HG03457 (cell line): ENCODE data around the gene SPACDR.
"Not testable (repeated sequence)": the region's sequence is repeated elsewhere in the genome, so short reads cannot be mapped to it uniquely, and the experiment has no call there.

ENCODE experiments used
- ATAC-seq: cut with Tn5 transposase; IDR thresholded peaks from one replicate; pipeline ENCODE4 v1.9.1; 2021; ENCODE audit warnings: moderate number of reproducible peaks; ENCODE audit not compliant: unreplicated experiment

The SPACDR gene

GRCh38 chr7:100464210-100464660 is at the start of gene SPACDR:
SPACDR (minus strand) TSS chr7:100464260; CDS start chr7:100464025, 235 bp downstream.
- ATAC-seq: no peak

GRCh38 chr7:100513212-100513810 is 49.3 kb upstream of the SPACDR start:
- no peak for ATAC-seq

- ATAC-seq: no peak
Measured at GRCh38 chr7:100510437-100511239, 46.6 kb upstream of the SPACDR start.

GRCh38 chr7:100509231-100509630 is 45.2 kb upstream of the SPACDR start:
- ATAC-seq: no peak

- no peak for ATAC-seq
Measured at GRCh38 chr7:100506356-100506923, 42.4 kb upstream of the SPACDR start.

- no peak for ATAC-seq
Measured at GRCh38 chr7:100504887-100505611, 41.0 kb upstream of the SPACDR start.

GRCh38 chr7:100504031-100504430 is 40.0 kb upstream of the SPACDR start:
- not testable (repeated sequence) for ATAC-seq

- not testable (repeated sequence) for ATAC-seq
Measured at GRCh38 chr7:100500743-100501142, 36.7 kb upstream of the SPACDR start.

- ATAC-seq: no peak
Measured at GRCh38 chr7:100496509-100496908, 32.4 kb upstream of the SPACDR start.

- ATAC-seq: no peak
Measured at GRCh38 chr7:100493476-100494264, 29.6 kb upstream of the SPACDR start.

- no peak for ATAC-seq
Measured at GRCh38 chr7:100492738-100493475, 28.8 kb upstream of the SPACDR start.

GRCh38 chr7:100491192-100491578 is 27.1 kb upstream of the SPACDR start:
- ATAC-seq: no peak

GRCh38 chr7:100490483-100491191 is 26.6 kb upstream of the SPACDR start:
- no peak for ATAC-seq

- ATAC-seq: no peak
Measured at GRCh38 chr7:100489824-100490223, 25.8 kb upstream of the SPACDR start.

- no peak for ATAC-seq
Measured at GRCh38 chr7:100489121-100489520, 25.1 kb upstream of the SPACDR start.

- ATAC-seq: no peak
Measured at GRCh38 chr7:100488333-100489095, 24.5 kb upstream of the SPACDR start.

- no peak for ATAC-seq
Measured at GRCh38 chr7:100486753-100487446, 22.8 kb upstream of the SPACDR start.

GRCh38 chr7:100486111-100486636 is 22.1 kb upstream of the SPACDR start:
- ATAC-seq: no peak
